HEK293 (cell line): ENCODE measurements around the gene SLC35E1.

Source experiments
- CTCF ChIA-PET: fragments of 350-600 bp; formaldehyde crosslinking; extraction: SDS; loops from one replicate; lab custom pipeline; 2021; ENCODE audit warnings: antibody characterized with exemption; lab: Yijun Ruan, JAX
- POLR2A ChIA-PET: fragments of 300-600 bp; formaldehyde crosslinking; extraction: SDS; loops from one replicate; lab custom pipeline; 2020; ENCODE audit warnings: antibody characterized with exemption, inconsistent platforms; lab: Yijun Ruan, JAX
- H3K27ac ChIP-seq: fragments of 200-500 bp; sonication (Bioruptor generic); 2 replicates; pipeline ENCODE4 v1.5.1; 2014; ENCODE audit warnings: low read depth, low read length, control low read depth, inconsistent platforms; ENCODE audit errors: extremely low read depth
- H3K36me3 ChIP-seq, 2 experiments: fragments of 200-500 bp in 1 of 2; sonication (Bioruptor generic) in 1 of 2; 1 replicate in 1 of 2; 2 replicates in 1 of 2; pipeline ENCODE4 v1.5.1; 2014 to 2017; ENCODE audit warnings: inconsistent platforms in 2 of 2, low read length in 2 of 2; ENCODE audit not compliant: control insufficient read depth in 2 of 2, insufficient read depth in 1 of 2
- H3K4me1 ChIP-seq: fragments of 200-500 bp; sonication (Bioruptor generic); 2 replicates; pipeline ENCODE4 v1.5.1; 2014; ENCODE audit warnings: mild to moderate bottlenecking, low read length, inconsistent platforms; ENCODE audit not compliant: control insufficient read depth, insufficient read depth
- H3K4me3 ChIP-seq: 2 replicates; pipeline ENCODE4 v1.5.1; 2011; ENCODE audit warnings: low read depth, mild to moderate bottlenecking, control low read depth, low read length, moderate library complexity
- H3K9me3 ChIP-seq: fragments of 200-500 bp; sonication (Bioruptor generic); 2 replicates; pipeline ENCODE4 v1.5.1; 2014; ENCODE audit warnings: low read depth, low read length, inconsistent platforms; ENCODE audit not compliant: control insufficient read depth, insufficient read depth
- HOXA7 ChIP-seq: sonication (generic); formaldehyde crosslinking; IDR thresholded peaks from 2 replicates; pipeline ENCODE4 v1.8.1; 2022; ENCODE audit warnings: missing genetic modification reagents, borderline replicate concordance
- HOXC10 ChIP-seq: sonication (generic); formaldehyde crosslinking; IDR thresholded peaks from 2 replicates; pipeline ENCODE4 v1.8.1; 2023; ENCODE audit warnings: mild to moderate bottlenecking, missing genetic modification reagents
- KLF1 ChIP-seq: fragments of 450-650 bp; formaldehyde crosslinking; IDR thresholded peaks from 2 replicates; pipeline ENCODE4 v1.5.1; 2016; ENCODE audit warnings: missing biosample characterization, missing genetic modification characterization
- PRDM6 ChIP-seq: fragments of 450-650 bp; formaldehyde crosslinking; IDR thresholded peaks from 2 replicates; pipeline ENCODE4 v1.5.1; 2017; ENCODE audit warnings: missing biosample characterization, missing genetic modification characterization
- RBAK ChIP-seq: fragments of 450-650 bp; formaldehyde crosslinking; IDR thresholded peaks from 2 replicates; pipeline ENCODE4 v1.5.1; 2016; ENCODE audit warnings: missing biosample characterization, missing genetic modification characterization
- SALL2 ChIP-seq: fragments of 450-650 bp; formaldehyde crosslinking; IDR thresholded peaks from 2 replicates; pipeline ENCODE4 v1.5.0; 2017; ENCODE audit warnings: missing biosample characterization, mild to moderate bottlenecking, missing genetic modification characterization, borderline replicate concordance
- SP3 ChIP-seq: fragments of 450-650 bp; formaldehyde crosslinking; IDR thresholded peaks from 2 replicates; pipeline ENCODE4 v1.5.1; 2016; ENCODE audit warnings: missing biosample characterization, missing genetic modification characterization
- WT1 ChIP-seq: fragments of 450-650 bp; formaldehyde crosslinking; IDR thresholded peaks from 2 replicates; pipeline ENCODE4 v1.5.1; 2016; ENCODE audit warnings: missing biosample characterization, missing genetic modification characterization
- ZBTB21 ChIP-seq: fragments of 450-650 bp; formaldehyde crosslinking; IDR thresholded peaks from 2 replicates; pipeline ENCODE4 v1.5.1; 2017; ENCODE audit warnings: missing biosample characterization, missing genetic modification characterization
- ZNF148 ChIP-seq: fragments of 450-650 bp; formaldehyde crosslinking; IDR thresholded peaks from 2 replicates; pipeline ENCODE4 v1.5.0; 2017; ENCODE audit warnings: missing biosample characterization, missing genetic modification characterization, borderline replicate concordance
- ZNF175 ChIP-seq: fragments of 450-650 bp; formaldehyde crosslinking; IDR thresholded peaks from 2 replicates; pipeline ENCODE4 v1.5.1; 2016; ENCODE audit warnings: missing biosample characterization, missing genetic modification characterization
- ZNF214 ChIP-seq: fragments of 450-650 bp; formaldehyde crosslinking; IDR thresholded peaks from 2 replicates; pipeline ENCODE4 v1.5.1; 2017; ENCODE audit warnings: missing biosample characterization, mild to moderate bottlenecking, missing genetic modification characterization, borderline replicate concordance
- ZNF280D ChIP-seq: fragments of 450-650 bp; formaldehyde crosslinking; IDR thresholded peaks from 2 replicates; pipeline ENCODE4 v1.5.1; 2016; ENCODE audit warnings: missing biosample characterization, missing genetic modification characterization
- ZNF560 ChIP-seq: fragments of 450-650 bp; formaldehyde crosslinking; IDR thresholded peaks from 2 replicates; pipeline ENCODE4 v1.5.1; 2017; ENCODE audit warnings: missing biosample characterization, missing genetic modification characterization, borderline replicate concordance
- ZNF600 ChIP-seq: fragments of 450-650 bp; formaldehyde crosslinking; IDR thresholded peaks from 2 replicates; pipeline ENCODE4 v1.5.1; 2016; ENCODE audit warnings: missing biosample characterization, missing genetic modification characterization
- ZNF610 ChIP-seq: fragments of 450-650 bp; formaldehyde crosslinking; IDR thresholded peaks from 2 replicates; pipeline ENCODE4 v1.5.1; 2016; ENCODE audit warnings: missing biosample characterization, missing genetic modification characterization, borderline replicate concordance
- ZNF623 ChIP-seq: fragments of 450-650 bp; formaldehyde crosslinking; IDR thresholded peaks from 2 replicates; pipeline ENCODE4 v1.5.1; 2016; ENCODE audit warnings: missing biosample characterization, missing genetic modification characterization
- ZNF658 ChIP-seq: fragments of 450-650 bp; formaldehyde crosslinking; IDR thresholded peaks from 2 replicates; pipeline ENCODE4; 2016; ENCODE audit warnings: missing biosample characterization, missing genetic modification characterization
- ZNF677 ChIP-seq: fragments of 450-650 bp; IDR thresholded peaks from 2 replicates; pipeline ENCODE4 v1.5.0; 2018; ENCODE audit warnings: missing biosample characterization, mild to moderate bottlenecking, missing genetic modification characterization, moderate library complexity
- ZNF701 ChIP-seq: fragments of 450-650 bp; formaldehyde crosslinking; IDR thresholded peaks from 2 replicates; pipeline ENCODE4 v1.5.1; 2016; ENCODE audit warnings: missing biosample characterization, missing genetic modification characterization
- ZNF768 ChIP-seq: fragments of 450-650 bp; formaldehyde crosslinking; IDR thresholded peaks from 2 replicates; pipeline ENCODE4 v1.5.1; 2018; ENCODE audit warnings: missing biosample characterization, mild to moderate bottlenecking, missing genetic modification characterization
- ZNF843 ChIP-seq: fragments of 450-650 bp; formaldehyde crosslinking; IDR thresholded peaks from 2 replicates; pipeline ENCODE4 v1.5.1; 2016; ENCODE audit warnings: missing biosample characterization, missing genetic modification characterization
- ZSCAN16 ChIP-seq: fragments of 450-650 bp; formaldehyde crosslinking; IDR thresholded peaks from 2 replicates; pipeline ENCODE4 v1.5.1; 2016; ENCODE audit warnings: missing biosample characterization, missing genetic modification characterization
- TF ChIP-seq, protein P1 (sequence below): fragments of 450-650 bp; formaldehyde crosslinking; IDR thresholded peaks from 2 replicates; pipeline ENCODE4 v1.5.1; 2016; ENCODE audit warnings: missing biosample characterization, missing genetic modification characterization
- TF ChIP-seq, protein P2 (sequence below): fragments of 450-650 bp; formaldehyde crosslinking; IDR thresholded peaks from 2 replicates; pipeline ENCODE4 v1.5.1; 2017; ENCODE audit warnings: missing biosample characterization, missing genetic modification characterization

SLC35E1 gene

GRCh38 chr19:16609511-16610200 lies 37.4 kb upstream of the SLC35E1 start:
- no peak overlapping the region; the same call in 1 of the 2 replicates for H3K27ac ChIP-seq
- TF ChIP-seq, protein P1, sequence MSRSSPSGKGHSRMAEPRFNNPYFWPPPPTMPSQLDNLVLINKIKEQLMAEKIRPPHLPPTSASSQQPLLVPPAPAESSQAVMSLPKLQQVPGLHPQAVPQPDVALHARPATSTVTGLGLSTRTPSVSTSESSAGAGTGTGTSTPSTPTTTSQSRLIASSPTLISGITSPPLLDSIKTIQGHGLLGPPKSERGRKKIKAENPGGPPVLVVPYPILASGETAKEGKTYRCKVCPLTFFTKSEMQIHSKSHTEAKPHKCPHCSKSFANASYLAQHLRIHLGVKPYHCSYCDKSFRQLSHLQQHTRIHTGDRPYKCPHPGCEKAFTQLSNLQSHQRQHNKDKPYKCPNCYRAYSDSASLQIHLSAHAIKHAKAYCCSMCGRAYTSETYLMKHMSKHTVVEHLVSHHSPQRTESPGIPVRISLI: 0 out of 2 replicates have a peak, but pooled peaks have one; percentile 46
- TF ChIP-seq SP3 (tag by site-specific recombination): no peak
- peak; percentile 45; the same call in 1 of the 2 replicates for TF ChIP-seq PRDM6 (tag by site-specific recombination)
- TF ChIP-seq KLF1: peak; percentile 48
- TF ChIP-seq, all 188 proteins: peak for 3
- POLR2A ChIA-PET: interaction anchor here (1.7 kb wide), 1 partner anchor 18 kb away, joined by 5 read pairs; the partner anchor contains the start of gene MED26
- Histone ChIP-seq H3K4me3 (no peak overlapping the region), H3K36me3 (no peaks in the 10 kb centered on the region), H3K4me1 (peaks cover 22% of the 10 kb centered on the region), H3K9me3 (no peaks in the 10 kb centered on the region)
- CTCF ChIA-PET: interaction anchor here (0.6 kb wide), 1 partner anchor 89 kb away, joined by 3 read pairs; no protein-coding TSS in a partner anchor

- ChIA-PET CTCF (no interaction called here), POLR2A (interaction anchor here (0.5 to 1.7 kb wide), 2 partner anchors 19 to 44 kb away, joined by 3 to 5 read pairs; partner anchors contain the start of gene MED26)
- Histone ChIP-seq H3K4me3 (no peak overlapping the region), H3K9me3 (no peaks in the 10 kb centered on the region), H3K4me1 (peaks cover 22% of the 10 kb centered on the region), H3K36me3 (no peaks in the 10 kb centered on the region), H3K27ac (peak overlapping the region; percentile 37)
- TF ChIP-seq ZNF768 (tag by site-specific recombination) (no peak), HOXA7 (CRISPR knock-in tag) (no peak), RBAK (tag by site-specific recombination) (no peak), ZNF701 (tag by site-specific recombination) (no peak), HOXC10 (CRISPR knock-in tag) (no peak), ZNF148 (tag by site-specific recombination) (no peak), ZNF843 (tag by site-specific recombination) (peak; percentile 89), ZSCAN16 (tag by site-specific recombination) (no peak), ZNF214 (tag by site-specific recombination) (no peak), WT1 (tag by site-specific recombination) (no peak), ZNF560 (tag by site-specific recombination) (no peak), ZNF658 (tag by site-specific recombination) (no peak), ZNF600 (tag by site-specific recombination) (peak; percentile 99), SALL2 (tag by site-specific recombination) (no peak), ZNF623 (no peak), ZNF610 (tag by site-specific recombination) (0 out of 2 replicates have a peak, but pooled peaks have one; percentile 54), ZNF280D (tag by site-specific recombination) (no peak), ZNF677 (tag by site-specific recombination) (no peak), ZBTB21 (tag by site-specific recombination) (peak; percentile 24; the same call in 1 of the 2 replicates), ZNF175 (no peak)
- TF ChIP-seq, protein P2, sequence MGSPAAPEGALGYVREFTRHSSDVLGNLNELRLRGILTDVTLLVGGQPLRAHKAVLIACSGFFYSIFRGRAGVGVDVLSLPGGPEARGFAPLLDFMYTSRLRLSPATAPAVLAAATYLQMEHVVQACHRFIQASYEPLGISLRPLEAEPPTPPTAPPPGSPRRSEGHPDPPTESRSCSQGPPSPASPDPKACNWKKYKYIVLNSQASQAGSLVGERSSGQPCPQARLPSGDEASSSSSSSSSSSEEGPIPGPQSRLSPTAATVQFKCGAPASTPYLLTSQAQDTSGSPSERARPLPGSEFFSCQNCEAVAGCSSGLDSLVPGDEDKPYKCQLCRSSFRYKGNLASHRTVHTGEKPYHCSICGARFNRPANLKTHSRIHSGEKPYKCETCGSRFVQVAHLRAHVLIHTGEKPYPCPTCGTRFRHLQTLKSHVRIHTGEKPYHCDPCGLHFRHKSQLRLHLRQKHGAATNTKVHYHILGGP (tag by site-specific recombination): no peak
These were observed 36.1 kb upstream of the SLC35E1 start for GRCh38 chr19:16608290-16608739.
